ENCODE results near the gene SULT4A1.
A peak's percentile ranks its signal among the peaks of the same experiment; 100 is the strongest.

Gene SULT4A1

DNA sequence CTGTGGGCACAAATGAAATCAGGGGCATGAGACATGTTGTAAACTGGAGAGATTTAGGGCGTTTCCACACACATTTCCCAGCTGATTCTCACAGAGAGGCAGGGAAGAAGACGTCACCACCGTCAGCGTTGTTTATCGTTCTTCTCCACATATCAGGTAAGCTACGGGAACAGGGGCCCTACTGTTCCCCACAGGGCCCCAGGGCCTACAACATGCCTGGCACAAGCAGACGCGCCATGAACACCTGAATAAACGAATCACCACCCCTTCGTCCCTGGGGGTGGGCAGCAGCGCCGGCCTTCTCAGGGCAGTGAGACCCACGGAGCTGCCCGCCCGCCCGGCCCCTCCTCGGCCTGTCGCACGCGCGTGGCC lies 50.5 kb downstream of the SULT4A1 start:
- DNase-seq: peak; percentile 10
- TF ChIP-seq, protein P1, sequence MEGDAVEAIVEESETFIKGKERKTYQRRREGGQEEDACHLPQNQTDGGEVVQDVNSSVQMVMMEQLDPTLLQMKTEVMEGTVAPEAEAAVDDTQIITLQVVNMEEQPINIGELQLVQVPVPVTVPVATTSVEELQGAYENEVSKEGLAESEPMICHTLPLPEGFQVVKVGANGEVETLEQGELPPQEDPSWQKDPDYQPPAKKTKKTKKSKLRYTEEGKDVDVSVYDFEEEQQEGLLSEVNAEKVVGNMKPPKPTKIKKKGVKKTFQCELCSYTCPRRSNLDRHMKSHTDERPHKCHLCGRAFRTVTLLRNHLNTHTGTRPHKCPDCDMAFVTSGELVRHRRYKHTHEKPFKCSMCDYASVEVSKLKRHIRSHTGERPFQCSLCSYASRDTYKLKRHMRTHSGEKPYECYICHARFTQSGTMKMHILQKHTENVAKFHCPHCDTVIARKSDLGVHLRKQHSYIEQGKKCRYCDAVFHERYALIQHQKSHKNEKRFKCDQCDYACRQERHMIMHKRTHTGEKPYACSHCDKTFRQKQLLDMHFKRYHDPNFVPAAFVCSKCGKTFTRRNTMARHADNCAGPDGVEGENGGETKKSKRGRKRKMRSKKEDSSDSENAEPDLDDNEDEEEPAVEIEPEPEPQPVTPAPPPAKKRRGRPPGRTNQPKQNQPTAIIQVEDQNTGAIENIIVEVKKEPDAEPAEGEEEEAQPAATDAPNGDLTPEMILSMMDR (IDR thresholded peaks at IDR 0.05; ENCODE audit: low read depth, low read length, missing control alignments): no peak
- no peaks in the 10 kb centered on the region for H3K27me3 ChIP-seq (replicated peaks)
- H3K36me3 ChIP-seq (replicated peaks): no peaks in the 10 kb centered on the region
- in situ Hi-C loops (cut with HindIII; ENCODE audit: low pct_ligation_motif_present, low sequenced_read_pairs): no loop called here
- H3K27ac ChIP-seq: peak overlapping the region; percentile 69
- H3K4me3 ChIP-seq (ENCODE audit: low read depth, low read length): peak overlapping the region; percentile 75

DNA sequence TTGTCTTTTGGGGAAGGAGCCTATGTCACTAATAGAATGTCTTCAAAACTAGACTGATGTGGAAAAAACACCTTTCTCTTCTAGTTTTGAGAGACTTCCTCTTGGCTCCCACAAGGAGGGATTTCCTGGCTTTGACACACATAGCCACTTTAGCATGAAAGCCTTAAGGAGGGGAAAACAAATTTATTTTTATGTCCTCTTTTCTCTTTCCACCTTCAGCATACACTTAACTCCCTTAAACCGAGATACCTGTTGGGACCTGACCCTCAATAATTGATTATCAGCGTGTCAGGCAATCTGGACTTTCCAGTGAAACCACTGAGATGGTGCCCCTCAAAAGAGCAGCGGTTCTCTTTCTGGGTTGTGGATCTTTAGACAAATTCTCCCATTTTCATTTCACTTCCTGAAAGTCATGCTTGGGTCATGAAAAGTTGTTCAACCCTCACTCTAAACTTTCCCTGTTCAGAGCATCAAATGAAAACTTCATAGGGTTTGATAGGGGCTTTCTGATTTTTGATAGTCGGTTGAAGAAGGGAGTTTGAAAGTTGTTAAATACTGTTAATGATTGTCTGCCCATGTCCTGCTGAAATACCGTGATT lies 59.3 kb downstream of the SULT4A1 start:
- no peaks in the 10 kb centered on the region for H3K36me3 ChIP-seq (replicated peaks)
- TF ChIP-seq, protein P1 (IDR thresholded peaks at IDR 0.05; ENCODE audit: low read depth, low read length, missing control alignments): no peak
- H3K27me3 ChIP-seq (replicated peaks): no peaks in the 10 kb centered on the region
- no peak overlapping the region for H3K27ac ChIP-seq
- in situ Hi-C loops (cut with HindIII; ENCODE audit: low pct_ligation_motif_present, low sequenced_read_pairs): no loop called here
- H3K4me3 ChIP-seq (ENCODE audit: low read depth, low read length): no peak overlapping the region
- no peak for DNase-seq

DNA sequence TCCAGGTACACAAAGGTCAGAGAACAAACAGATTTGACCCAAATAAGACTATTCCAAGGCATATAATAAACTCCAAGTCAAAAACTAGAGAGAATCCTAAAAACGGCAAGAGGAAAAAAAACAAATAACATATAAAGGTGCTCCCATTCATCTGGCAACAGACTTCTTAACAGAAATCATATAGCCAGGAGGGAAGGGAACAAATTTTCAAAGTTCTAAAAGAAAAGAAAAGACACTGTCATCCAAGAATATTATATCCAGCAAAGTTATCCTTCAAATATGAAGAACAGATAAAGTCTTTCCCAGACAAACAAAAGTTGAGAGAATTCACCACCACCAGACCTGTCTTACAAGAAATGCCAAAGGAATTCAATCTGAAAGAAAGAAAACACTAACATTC lies 61.3 kb downstream of the SULT4A1 start:
- in situ Hi-C loops (cut with HindIII; ENCODE audit: low pct_ligation_motif_present, low sequenced_read_pairs): no loop called here
- no peak for DNase-seq
- TF ChIP-seq, protein P1 (IDR thresholded peaks at IDR 0.05; ENCODE audit: low read depth, low read length, missing control alignments): no peak
- Histone ChIP-seq H3K36me3 (replicated peaks) (no peaks in the 10 kb centered on the region), H3K27ac (no peak overlapping the region), H3K4me3 (ENCODE audit: low read depth, low read length) (no peak overlapping the region), H3K27me3 (replicated peaks) (no peaks in the 10 kb centered on the region)

DNA sequence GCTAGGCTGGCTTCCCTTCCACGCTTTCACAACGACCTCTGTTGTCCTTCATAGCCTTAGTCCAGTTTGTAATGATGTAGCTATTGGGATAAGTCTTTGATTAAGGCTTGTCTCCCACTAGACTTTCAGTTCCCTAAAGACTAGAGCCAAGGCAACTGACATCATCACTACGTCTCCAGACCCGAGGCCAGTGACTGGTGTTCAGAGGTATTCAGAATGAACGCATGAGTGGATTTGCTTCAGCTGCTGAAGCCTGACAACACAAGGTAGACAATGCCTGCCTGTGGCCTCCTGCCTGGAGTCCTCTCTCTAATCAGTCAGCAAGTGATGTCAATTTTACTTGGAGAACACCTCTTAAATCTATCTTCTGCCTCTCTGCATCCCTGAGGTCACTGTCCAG lies 63.8 kb downstream of the SULT4A1 start:
- H3K27me3 ChIP-seq (replicated peaks): no peaks in the 10 kb centered on the region
- H3K36me3 ChIP-seq (replicated peaks): no peaks in the 10 kb centered on the region
- H3K4me3 ChIP-seq (ENCODE audit: low read depth, low read length): no peak overlapping the region
- in situ Hi-C loops (cut with HindIII; ENCODE audit: low pct_ligation_motif_present, low sequenced_read_pairs): no loop called here
- TF ChIP-seq, protein P1 (IDR thresholded peaks at IDR 0.05; ENCODE audit: low read depth, low read length, missing control alignments): no peak
- no peak overlapping the region for H3K27ac ChIP-seq
- DNase-seq: no peak

DNA sequence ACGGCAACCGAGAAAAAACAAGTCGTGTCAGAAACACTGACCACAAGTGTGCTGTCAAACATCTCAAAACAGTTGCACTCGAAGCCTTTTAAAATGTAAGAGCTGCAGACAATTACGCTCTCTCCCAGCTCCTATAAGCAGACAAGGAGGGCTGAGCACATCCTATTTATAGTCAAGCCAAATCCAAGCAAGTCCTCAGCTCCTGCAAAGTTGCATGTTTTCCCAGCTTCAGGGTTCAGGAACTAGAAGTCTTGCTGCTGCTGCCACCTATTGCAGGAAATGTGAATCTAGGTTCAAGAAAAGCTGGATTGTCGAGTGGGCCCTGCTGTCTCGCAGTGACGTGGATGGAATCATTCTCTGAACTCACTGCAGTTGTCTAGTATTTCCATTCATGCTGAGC lies 65.7 kb downstream of the SULT4A1 start:
- TF ChIP-seq, protein P1 (IDR thresholded peaks at IDR 0.05; ENCODE audit: low read depth, low read length, missing control alignments): peak; percentile 58
- in situ Hi-C loops (cut with HindIII; ENCODE audit: low pct_ligation_motif_present, low sequenced_read_pairs): no loop called here
- H3K36me3 ChIP-seq (replicated peaks): no peaks in the 10 kb centered on the region
- no peak overlapping the region for H3K27ac ChIP-seq
- H3K27me3 ChIP-seq (replicated peaks): no peaks in the 10 kb centered on the region
- peak; percentile 34 for DNase-seq
- no peak overlapping the region for H3K4me3 ChIP-seq (ENCODE audit: low read depth, low read length)

DNA sequence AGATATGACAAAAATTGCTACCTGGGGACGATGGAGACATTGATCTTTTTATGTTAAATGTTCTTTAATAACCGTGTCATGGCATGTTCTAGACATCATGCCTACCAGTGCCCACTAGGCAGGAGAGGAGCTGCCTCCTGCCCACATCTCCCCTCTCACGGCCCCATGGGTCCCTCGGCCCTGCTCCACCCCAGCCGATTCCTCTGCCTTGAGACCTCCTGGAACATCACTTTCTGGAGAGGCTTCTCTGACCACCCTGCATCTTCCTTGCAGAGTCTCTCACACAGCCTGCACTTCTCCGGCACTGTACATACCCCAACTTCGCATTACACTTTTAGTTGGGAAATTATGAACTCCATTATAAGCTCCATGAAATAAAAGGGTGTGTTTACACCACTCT lies 67.0 kb downstream of the SULT4A1 start:
- in situ Hi-C loops (cut with HindIII; ENCODE audit: low pct_ligation_motif_present, low sequenced_read_pairs): no loop called here
- TF ChIP-seq, protein P1 (IDR thresholded peaks at IDR 0.05; ENCODE audit: low read depth, low read length, missing control alignments): no peak
- no peaks in the 10 kb centered on the region for H3K36me3 ChIP-seq (replicated peaks)
- no peak overlapping the region for H3K4me3 ChIP-seq (ENCODE audit: low read depth, low read length)
- DNase-seq: no peak
- no peak overlapping the region for H3K27ac ChIP-seq
- H3K27me3 ChIP-seq (replicated peaks): no peaks in the 10 kb centered on the region
